ENCODE measurements around the gene SNAI1.

The SNAI1 gene

DNA sequence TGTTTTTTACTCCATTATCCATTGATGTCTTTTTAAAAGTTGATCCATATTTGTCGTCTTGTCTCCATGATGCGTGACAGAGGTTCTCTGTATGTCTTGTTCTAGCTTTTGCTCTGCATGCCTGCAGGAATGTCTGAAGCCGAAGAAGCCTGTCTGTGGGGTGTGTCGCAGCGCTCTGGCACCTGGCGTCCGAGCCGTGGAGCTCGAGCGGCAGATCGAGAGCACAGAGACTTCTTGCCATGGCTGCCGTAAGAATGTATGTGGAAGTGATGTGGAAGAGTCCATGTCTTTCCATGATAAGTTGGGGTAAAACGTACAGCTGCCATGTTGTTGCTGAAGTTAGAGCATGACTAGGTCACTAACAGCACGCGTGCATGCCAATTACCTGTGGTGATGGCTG is 41.3 kb upstream of the SNAI1 start:
- no peak overlapping the region for H3K4me3 ChIP-seq (ENCODE audit: control insufficient read depth, low read depth, low read length)
- TF ChIP-seq, protein P1, sequence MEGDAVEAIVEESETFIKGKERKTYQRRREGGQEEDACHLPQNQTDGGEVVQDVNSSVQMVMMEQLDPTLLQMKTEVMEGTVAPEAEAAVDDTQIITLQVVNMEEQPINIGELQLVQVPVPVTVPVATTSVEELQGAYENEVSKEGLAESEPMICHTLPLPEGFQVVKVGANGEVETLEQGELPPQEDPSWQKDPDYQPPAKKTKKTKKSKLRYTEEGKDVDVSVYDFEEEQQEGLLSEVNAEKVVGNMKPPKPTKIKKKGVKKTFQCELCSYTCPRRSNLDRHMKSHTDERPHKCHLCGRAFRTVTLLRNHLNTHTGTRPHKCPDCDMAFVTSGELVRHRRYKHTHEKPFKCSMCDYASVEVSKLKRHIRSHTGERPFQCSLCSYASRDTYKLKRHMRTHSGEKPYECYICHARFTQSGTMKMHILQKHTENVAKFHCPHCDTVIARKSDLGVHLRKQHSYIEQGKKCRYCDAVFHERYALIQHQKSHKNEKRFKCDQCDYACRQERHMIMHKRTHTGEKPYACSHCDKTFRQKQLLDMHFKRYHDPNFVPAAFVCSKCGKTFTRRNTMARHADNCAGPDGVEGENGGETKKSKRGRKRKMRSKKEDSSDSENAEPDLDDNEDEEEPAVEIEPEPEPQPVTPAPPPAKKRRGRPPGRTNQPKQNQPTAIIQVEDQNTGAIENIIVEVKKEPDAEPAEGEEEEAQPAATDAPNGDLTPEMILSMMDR (conservative IDR thresholded peaks at IDR 0.05; ENCODE audit: control insufficient read depth, insufficient read depth, low read depth, low read length): no peak
- no peak for DNase-seq (ENCODE audit: low read depth)

GRCh38 chr20:49942303-49942702 is 40.5 kb upstream of the SNAI1 start:
- TF ChIP-seq, protein P1 (conservative IDR thresholded peaks at IDR 0.05; ENCODE audit: control insufficient read depth, insufficient read depth, low read depth, low read length): no peak
- H3K4me3 ChIP-seq (ENCODE audit: control insufficient read depth, low read depth, low read length): no peak overlapping the region

DNA sequence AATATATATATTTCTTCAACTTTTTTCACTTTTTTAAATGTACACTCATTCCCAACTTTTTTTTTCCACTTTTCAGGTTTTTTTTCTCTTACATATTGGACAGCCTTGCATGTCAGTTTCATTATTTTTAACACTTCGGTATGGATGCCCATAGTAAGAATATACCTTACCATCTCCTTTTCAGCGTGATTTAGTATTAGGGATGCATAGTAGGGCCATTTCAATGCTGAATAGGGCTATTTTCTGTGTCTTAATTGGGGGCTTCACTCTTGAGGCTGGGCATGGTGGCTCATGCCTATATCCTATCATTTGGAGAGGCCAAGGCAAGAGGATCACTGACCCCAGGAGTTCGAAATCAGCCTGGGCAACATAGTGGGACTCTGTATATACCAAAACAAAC is 39.8 kb upstream of the SNAI1 start:
- TF ChIP-seq, protein P1 (conservative IDR thresholded peaks at IDR 0.05; ENCODE audit: control insufficient read depth, insufficient read depth, low read depth, low read length): no peak
- DNase-seq (ENCODE audit: low read depth): no peak

More at GRCh38 chr20:49942303-49942702, 40.5 kb upstream of the SNAI1 start:
- DNase-seq (ENCODE audit: low read depth): no peak

GRCh38 chr20:49945306-49945700 is 37.5 kb upstream of the SNAI1 start:
- DNase-seq (ENCODE audit: low read depth): no peak
- TF ChIP-seq, protein P1 (conservative IDR thresholded peaks at IDR 0.05; ENCODE audit: control insufficient read depth, insufficient read depth, low read depth, low read length): no peak
- no peak overlapping the region for H3K4me3 ChIP-seq (ENCODE audit: control insufficient read depth, low read depth, low read length)

More for the DNA sequence above, 39.8 kb upstream of the SNAI1 start:
- H3K4me3 ChIP-seq (ENCODE audit: control insufficient read depth, low read depth, low read length): no peak overlapping the region

GRCh38 chr20:49945701-49946477 is 36.9 kb upstream of the SNAI1 start:
- DNase-seq (ENCODE audit: low read depth): no peak
- no peak overlapping the region for H3K4me3 ChIP-seq (ENCODE audit: control insufficient read depth, low read depth, low read length)
- TF ChIP-seq, protein P1 (conservative IDR thresholded peaks at IDR 0.05; ENCODE audit: control insufficient read depth, insufficient read depth, low read depth, low read length): no peak

DNA sequence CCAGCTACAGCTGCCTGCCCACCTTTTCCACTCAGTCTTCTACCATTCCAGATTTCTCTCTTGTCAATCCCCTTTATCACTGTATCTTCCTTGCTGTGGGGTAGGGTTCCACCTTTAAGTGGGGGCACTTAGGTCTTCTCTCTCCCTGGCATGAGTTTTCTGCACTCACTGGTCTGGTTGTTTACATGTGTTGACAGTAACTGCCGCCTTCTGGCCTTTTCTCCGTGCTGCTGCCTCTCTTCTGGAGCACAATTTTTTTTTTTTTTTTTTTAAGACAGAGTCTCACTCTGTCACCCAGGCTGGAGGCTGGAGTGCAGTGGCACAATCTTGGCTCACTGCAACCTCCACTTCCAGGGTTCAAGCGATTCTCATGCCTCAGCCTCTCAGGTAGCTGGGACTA is 34.6 kb upstream of the SNAI1 start:
- DNase-seq (ENCODE audit: low read depth): no peak
- no peak overlapping the region for H3K4me3 ChIP-seq (ENCODE audit: control insufficient read depth, low read depth, low read length)
- TF ChIP-seq, protein P1 (conservative IDR thresholded peaks at IDR 0.05; ENCODE audit: control insufficient read depth, insufficient read depth, low read depth, low read length): no peak
